HCT116 (cell line): ENCODE data around the gene KIRREL1. TPM values are rescaled to one million over a fixed set of nuclear protein-coding genes. Genes with fewer than 3 reads are reported as not detected.
A peak's percentile ranks its signal among the peaks of the same experiment; 100 is the strongest.

Source experiments
- ATAC-seq: fragments of 200-7000 bp; cut with Tn5 transposase; 2 replicates; pipeline ENCODE4 v1.9.1; 2020; ENCODE audit warnings: mild to moderate bottlenecking, moderate library complexity
- BruUV-seq: library from RNA; stranded (reverse); fragments of 400-500 nt; replicated peaks from 2 replicates; lab custom pipeline; 2021; lab: Mats Ljungman, UMichigan
- CTCF ChIA-PET: fragments of 300-600 bp; sonication (Branson Sonifier 250); formaldehyde crosslinking; loops from one replicate; lab custom pipeline; 2021; ENCODE audit warnings: antibody characterized with exemption; lab: Charles Lee
- POLR2A ChIA-PET: fragments of 300-600, 350-600 bp; sonication (Branson Sonifier 250); formaldehyde crosslinking; loops from one replicate; lab custom pipeline; 2021; ENCODE audit warnings: antibody characterized with exemption; lab: Charles Lee
- RAD21 ChIA-PET, 2 experiments: fragments of 300-600 bp; sonication (Branson Sonifier 250); formaldehyde crosslinking; loops; one replicate each; lab custom pipeline; 2023; ENCODE audit warnings: low total read pairs in 2 of 2; ENCODE audit not compliant: uncharacterized antibody in 2 of 2, unreplicated experiment in 2 of 2, low non-redundant PET in 1 of 2; lab: Charles Lee
- DNase-seq: peaks from one replicate; pipeline ENCODE4 v3.0.0-alpha.2; 2010; ENCODE audit warnings: low read depth, low spot score
- H2AFZ ChIP-seq: fragments of 200-600 bp; shearing (Covaris generic), sonication (generic); 2 replicates; pipeline ENCODE4 v1.6.1; 2017; ENCODE audit warnings: low read depth, mixed run types, mixed read lengths, antibody characterized with exemption, low read length; ENCODE audit not compliant: poor library complexity, severe bottlenecking
- H3K27ac ChIP-seq: 2 replicates; pipeline ENCODE4 v1.5.1; 2012; ENCODE audit warnings: low read depth, low read length
- H3K27me3 ChIP-seq: fragments of 200-600 bp; sonication (generic); 2 replicates; pipeline ENCODE4 v1.6.1; 2016; ENCODE audit warnings: mixed run types, low read length, mixed read lengths; ENCODE audit not compliant: insufficient read depth
- H3K36me3 ChIP-seq, 2 experiments: fragments of 200-500 bp in 1 of 2; fragments of 200-600 bp in 1 of 2; sonication (Bioruptor generic) in 1 of 2; sonication (generic) in 1 of 2; 2 replicates each; pipeline versions ENCODE4 v1.5.1 to v1.6.1; 2014 to 2016; ENCODE audit warnings: low read length in 2 of 2, inconsistent platforms in 1 of 2, mixed read lengths in 1 of 2, mixed run types in 1 of 2; ENCODE audit not compliant: insufficient read depth in 2 of 2, control insufficient read depth in 1 of 2
- H3K4me1 ChIP-seq, 2 experiments: fragments of 200-600 bp in 1 of 2; sonication (generic) in 1 of 2; 2 replicates each; pipeline versions ENCODE4 v1.5.1 to v1.6.1; 2012 to 2017; ENCODE audit warnings: low read length in 2 of 2, inconsistent platforms in 1 of 2, mild to moderate bottlenecking in 1 of 2, mixed read lengths in 1 of 2, mixed run types in 1 of 2, moderate library complexity in 1 of 2; ENCODE audit not compliant: insufficient read depth in 2 of 2, control insufficient read depth in 1 of 2
- H3K4me2 ChIP-seq: fragments of 200-600 bp; sonication (generic); 2 replicates; pipeline ENCODE4 v1.6.1; 2017; ENCODE audit warnings: mixed run types, low read length, mixed read lengths
- H3K4me3 ChIP-seq, 2 experiments: fragments of 200-600 bp in 1 of 2; sonication (generic) in 1 of 2; replicated peaks in 1 of 2; 2 replicates each; pipeline ENCODE4 v1.5.1; 2011 to 2016; ENCODE audit warnings: low read length in 2 of 2, control low read depth in 1 of 2, low read depth in 1 of 2, mild to moderate bottlenecking in 1 of 2, mixed read lengths in 1 of 2, mixed run types in 1 of 2
- H3K79me2 ChIP-seq: fragments of 200-600 bp; sonication (generic); 2 replicates; pipeline ENCODE4 v1.6.1; 2017; ENCODE audit warnings: mild to moderate bottlenecking, mixed run types, low read length, moderate library complexity, mixed read lengths; ENCODE audit not compliant: insufficient read depth
- H3K9ac ChIP-seq: fragments of 200-600 bp; sonication (generic); 2 replicates; pipeline ENCODE4 v1.6.1; 2016; ENCODE audit warnings: low read length, mixed read lengths
- H3K9me2 ChIP-seq: fragments of 200-600 bp; sonication (generic), shearing (Covaris generic); 2 replicates; pipeline ENCODE4 v1.6.1; 2017; ENCODE audit warnings: mixed run types, mild to moderate bottlenecking, moderate library complexity; ENCODE audit not compliant: insufficient read depth
- H3K9me3 ChIP-seq, 2 experiments: fragments of 200-500 bp in 1 of 2; fragments of 200-600 bp in 1 of 2; sonication (Bioruptor generic) in 1 of 2; sonication (generic) in 1 of 2; 2 replicates each; pipeline ENCODE4 v1.6.1; 2014 to 2017; ENCODE audit warnings: low read length in 2 of 2, mixed read lengths in 2 of 2, inconsistent platforms in 1 of 2, low read depth in 1 of 2, mild to moderate bottlenecking in 1 of 2, mixed run types in 1 of 2, moderate library complexity in 1 of 2; ENCODE audit not compliant: control insufficient read depth in 1 of 2, insufficient read depth in 1 of 2
- H4K20me1 ChIP-seq: fragments of 200-600 bp; sonication (generic), shearing (Covaris generic); 2 replicates; pipeline ENCODE4 v1.6.1; 2017; ENCODE audit warnings: mixed run types, mild to moderate bottlenecking, moderate library complexity; ENCODE audit not compliant: insufficient read depth
- ATF3 ChIP-seq: IDR thresholded peaks from 2 replicates; pipeline ENCODE4 v1.6.1; 2012
- CEBPB ChIP-seq: IDR thresholded peaks from 2 replicates; pipeline ENCODE4 v1.6.1; 2012; ENCODE audit warnings: low read depth
- CTCF ChIP-seq, 3 experiments: fragments of 200-600 bp in 1 of 3; sonication (generic) in 1 of 3; IDR thresholded peaks in 2 of 3; conservative IDR thresholded peaks in 1 of 3; 2 replicates each; pipeline ENCODE4 v1.5.1; 2012 to 2017; ENCODE audit warnings: low read depth in 2 of 3, low read length in 2 of 3, antibody characterized with exemption in 1 of 3, borderline replicate concordance in 1 of 3, control low read depth in 1 of 3, mild to moderate bottlenecking in 1 of 3, mixed read lengths in 1 of 3, mixed run types in 1 of 3, moderate library complexity in 1 of 3; ENCODE audit not compliant: insufficient read depth in 1 of 3
- ELF1 ChIP-seq: IDR thresholded peaks from 2 replicates; pipeline ENCODE4 v1.6.1; 2012; ENCODE audit warnings: low read depth, borderline replicate concordance
- EZH2phosphoT487 ChIP-seq: fragments of 200-600 bp; IDR thresholded peaks from 2 replicates; pipeline ENCODE4 v1.6.1; 2018; ENCODE audit warnings: antibody characterized with exemption, borderline replicate concordance
- MAX ChIP-seq: IDR thresholded peaks from 2 replicates; pipeline ENCODE4 v1.6.1; 2012
- POLR2AphosphoS5 ChIP-seq: IDR thresholded peaks from 2 replicates; pipeline ENCODE4 v1.6.1; 2011; ENCODE audit warnings: mild to moderate bottlenecking, low read depth, low read length, moderate library complexity
- SRF ChIP-seq: IDR thresholded peaks from 2 replicates; pipeline ENCODE4 v1.6.1; 2012; ENCODE audit warnings: low read depth
- ZBTB33 ChIP-seq: IDR thresholded peaks from 2 replicates; pipeline ENCODE4 v1.6.1; 2011; ENCODE audit warnings: mild to moderate bottlenecking, low read length, moderate library complexity; ENCODE audit not compliant: insufficient replicate concordance; ENCODE audit errors: extremely low read depth
- ZFX ChIP-seq: fragments of 450-650 bp; IDR thresholded peaks from 2 replicates; pipeline ENCODE4 v1.6.1; 2017
- intact Hi-C: fragments of 100-400 bp; cut with micrococcal nuclease; formaldehyde crosslinking; loops from 2 replicates; pipeline ENCODE4 v1.10.0; 2022
- total RNA-seq: library from RNA; stranded (reverse); gene quantifications from one replicate; pipeline ENCODE4 v1.2.1, GENCODE V29; 2021; ENCODE audit not compliant: unreplicated experiment

The KIRREL1 gene
- total RNA-seq, 1 experiment from 2014 or later: 20.0 TPM

- DNase-seq (no peak), ATAC-seq (no peak; the same call in 1 of the 2 replicates)
- Histone ChIP-seq H3K27me3 (no peaks in the 10 kb centered on the region), H3K4me2 (peak overlapping the region; percentile 67), H3K9me2 (no peaks in the 10 kb centered on the region), H3K4me3 (0 out of 4 replicates have a peak overlapping the region, but pooled peaks of 1 of the 2 experiments have one; percentile 5), H3K27ac (0 out of 2 replicates have a peak overlapping the region, but pooled peaks have one; percentile 0), H3K9me3 (no peaks in the 10 kb centered on the region), H3K9ac (no peak overlapping the region; the same call in 1 of the 2 replicates), H3K4me1 (peaks cover 9 to 23% of the 10 kb centered on the region in 2 experiments), H4K20me1 (no peaks in the 10 kb centered on the region), H3K36me3 (no peaks in the 10 kb centered on the region), H2AFZ (no peak overlapping the region), H3K79me2 (peaks cover 72% of the 10 kb centered on the region)
- intact Hi-C loops: no loop called here
- ChIA-PET POLR2A (no interaction called here), RAD21 (interaction anchor here (0.5 to 1.8 kb wide), 4 partner anchors 43 to 59 kb away, joined by 3 to 11 read pairs (median 3); no protein-coding TSS in a partner anchor), CTCF (interaction anchor here (0.7 to 5.9 kb wide), 9 partner anchors 10 to 84 kb away, joined by 3 to 44 read pairs (median 3); partner anchors contain the start of gene KIRREL1)
- BruUV-seq: no TSS peak
- TF ChIP-seq ZBTB33: no peak
- no peak for TF ChIP-seq MAX
- TF ChIP-seq CEBPB: no peak
- TF ChIP-seq POLR2AphosphoS5: no peak
- no peak for TF ChIP-seq ATF3
- TF ChIP-seq CTCF (IDR thresholded peaks at IDR 0.05 in 2 of 3, conservative IDR thresholded peaks at IDR 0.05 in 1 of 3; ENCODE audit: borderline replicate concordance in 1 of 3, insufficient read depth in 1 of 3, low read depth in 2 of 3, low read length in 2 of 3): no peak
- TF ChIP-seq EZH2phosphoT487: no peak
- no peak for TF ChIP-seq ELF1
- no peak for TF ChIP-seq ZFX
- no peak for TF ChIP-seq SRF
These were observed 43.8 kb downstream of the KIRREL1 start for GRCh38 chr1:158037008-158037865.
